HG03457 (cell line): ENCODE results near the gene PLXDC1.

Source experiments
- ATAC-seq: cut with Tn5 transposase; IDR thresholded peaks from one replicate; pipeline ENCODE4 v1.9.1; 2021; ENCODE audit warnings: moderate number of reproducible peaks; ENCODE audit not compliant: unreplicated experiment

Gene PLXDC1

GRCh38 chr17:39018267-39019134 is 132.9 kb downstream of the PLXDC1 start:
- no peak for ATAC-seq

DNA sequence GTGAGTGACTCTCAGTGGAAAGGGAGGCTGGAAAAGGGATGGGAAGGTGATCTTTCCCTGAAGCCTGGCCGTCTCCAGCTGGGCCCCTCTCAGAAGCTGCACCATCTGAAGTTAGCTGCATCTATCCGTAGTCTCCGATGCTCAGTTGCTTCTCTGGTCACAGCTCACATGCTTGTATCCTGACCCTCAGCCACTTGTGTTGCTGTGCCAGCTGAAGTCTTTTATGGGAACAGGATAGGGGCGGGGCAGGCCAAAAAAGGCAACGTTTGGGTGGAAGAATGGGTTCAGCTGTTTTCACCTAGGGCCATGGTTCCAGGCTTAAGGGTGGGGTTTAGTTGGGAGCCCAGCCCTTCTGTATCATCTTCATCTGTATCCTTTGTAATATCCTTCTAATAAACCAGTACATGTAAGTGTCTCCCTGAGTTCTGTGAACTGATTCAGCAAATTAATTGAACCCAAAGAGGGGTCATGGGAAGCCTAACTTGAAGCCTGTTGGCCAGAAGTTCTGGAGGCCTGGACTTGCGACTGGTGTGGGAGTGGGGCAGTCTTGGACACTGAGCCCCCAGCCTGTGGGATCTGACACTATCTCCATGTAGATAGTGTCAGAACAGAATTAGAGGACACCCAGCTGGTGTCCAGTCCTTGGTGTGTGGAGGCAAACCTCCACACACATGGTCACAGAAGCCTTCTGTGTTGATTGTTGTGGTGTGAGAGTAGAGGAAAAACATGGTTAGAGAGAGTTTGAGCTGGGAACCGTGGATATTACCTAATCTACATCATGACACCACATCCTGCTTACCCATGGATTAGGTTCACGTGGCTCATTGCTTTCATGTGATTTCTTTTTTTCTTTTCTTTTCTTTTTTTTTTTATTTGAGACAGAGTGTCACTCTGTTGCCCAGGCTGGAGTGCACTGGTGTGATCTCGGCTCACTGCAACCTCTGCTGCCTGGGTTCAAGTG is 135.0 kb downstream of the PLXDC1 start:
- ATAC-seq = no peak

- ATAC-seq = no peak
These were observed 135.9 kb downstream of the PLXDC1 start for GRCh38 chr17:39015546-39015935.

DNA sequence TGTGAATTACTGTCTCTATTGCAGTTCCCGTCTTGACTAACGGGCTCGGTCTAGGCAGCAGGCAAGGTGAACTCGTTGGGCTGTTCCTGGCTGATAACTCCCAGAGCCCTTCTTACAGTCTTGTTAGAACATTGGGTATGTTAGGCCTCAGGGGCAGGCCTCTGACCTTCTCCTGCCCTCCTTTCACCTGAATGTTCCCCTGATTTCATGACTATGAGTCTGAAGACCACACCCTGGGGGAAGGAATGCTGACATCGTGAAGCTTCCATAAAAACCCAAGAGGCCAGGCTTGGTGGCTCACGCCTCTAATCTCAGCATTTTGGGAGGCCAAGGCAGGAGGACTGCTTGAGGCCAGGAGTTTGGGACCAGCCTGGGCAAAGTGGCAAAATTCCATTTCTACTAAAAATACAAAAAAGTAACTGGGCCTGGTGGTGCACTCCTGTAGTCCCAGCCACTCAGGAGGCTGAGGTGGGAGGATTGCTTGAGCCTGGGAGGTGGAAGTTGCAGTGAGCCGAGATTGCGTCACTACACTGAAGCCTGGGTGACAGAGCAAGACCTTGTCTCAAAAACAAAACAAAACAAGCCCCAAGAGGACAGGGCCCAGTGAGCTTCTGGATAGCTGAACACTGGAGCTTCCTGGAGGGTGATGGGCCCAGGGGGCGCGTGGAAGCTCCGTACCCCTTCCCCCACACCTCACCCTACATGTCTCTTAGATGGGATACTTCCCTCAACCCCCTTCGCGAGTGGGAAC is 136.5 kb downstream of the PLXDC1 start:
- no peak for ATAC-seq

DNA sequence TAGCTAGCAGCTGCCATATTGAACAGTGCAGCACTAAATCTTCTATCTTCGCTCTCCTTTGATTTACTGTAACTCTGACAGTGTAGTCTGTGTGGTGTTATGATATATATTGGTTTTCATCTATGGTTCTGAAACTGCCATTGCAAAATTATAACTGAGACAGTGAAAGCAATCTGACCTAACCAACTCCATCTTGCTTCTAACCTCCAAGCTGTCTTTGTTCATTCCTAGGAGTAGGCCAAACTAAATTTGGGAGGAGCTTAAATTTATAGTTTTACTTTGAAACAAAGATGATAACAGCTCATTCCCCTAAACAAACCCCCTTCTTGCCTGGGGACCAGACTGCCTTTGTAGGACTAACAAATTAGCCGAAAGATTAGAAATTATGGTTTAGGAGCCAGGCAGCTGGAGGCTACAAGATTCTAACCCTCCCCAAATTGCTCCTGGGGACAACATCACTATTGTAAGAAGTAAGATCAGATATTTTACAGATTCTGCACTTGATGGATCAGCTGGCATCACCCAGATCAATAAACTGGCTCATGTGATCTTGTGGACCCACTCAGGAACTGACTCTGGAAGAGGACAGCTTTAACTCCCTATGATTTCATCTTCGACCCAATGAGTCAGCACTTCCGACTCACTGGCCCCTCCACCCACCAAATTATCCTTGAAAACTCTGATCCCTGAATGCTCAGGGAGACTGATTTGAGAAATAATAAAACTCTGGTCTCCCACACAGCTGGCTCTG is 137.2 kb downstream of the PLXDC1 start:
- ATAC-seq = no peak
